BLaER1 treated with 17β-estradiol and CSF1 and Interleukin-3, amounts not matched to agents 10 nM and 100 nM (cell line): Measurements from ENCODE around the gene ACSS1.

Source experiments
- H3K27ac ChIP-seq, 11 experiments: shearing (Covaris generic); formaldehyde crosslinking; 2 replicates each; pipeline ENCODE4 v1.8.1; 2022
- H3K27me3 ChIP-seq, 11 experiments: shearing (Covaris generic); formaldehyde crosslinking; 2 replicates each; pipeline ENCODE4 v1.8.1; 2022
- H3K36me3 ChIP-seq, 11 experiments: shearing (Covaris generic); formaldehyde crosslinking; 2 replicates each; pipeline ENCODE4 v1.8.1; 2022
- H3K4me1 ChIP-seq, 10 experiments: shearing (Covaris generic); formaldehyde crosslinking; 2 replicates each; pipeline ENCODE4 v1.8.1; 2022
- H3K4me2 ChIP-seq, 11 experiments: shearing (Covaris generic); formaldehyde crosslinking; 2 replicates each; pipeline ENCODE4 v1.8.1; 2022
- H3K4me3 ChIP-seq, 10 experiments: shearing (Covaris generic); formaldehyde crosslinking; 2 replicates each; pipeline ENCODE4 v1.8.1; 2022
- H3K9ac ChIP-seq, 11 experiments: shearing (Covaris generic); formaldehyde crosslinking; 2 replicates each; pipeline ENCODE4 v1.8.1; 2022
- H3K9me3 ChIP-seq, 11 experiments: shearing (Covaris generic); formaldehyde crosslinking; replicated peaks in 1 of 11; 2 replicates each; pipeline ENCODE4 v1.8.1; 2022
- H4K20me1 ChIP-seq, 11 experiments: shearing (Covaris generic); formaldehyde crosslinking; 2 replicates each; pipeline ENCODE4 v1.8.1; 2022
- Cebpa-rat ChIP-seq, 11 experiments: shearing (Covaris generic); IDR thresholded peaks; 2 replicates each; pipeline ENCODE4 v1.8.1; 2022

ACSS1 gene

GRCh38 chr20:24977797-24978196 lies 80.1 kb downstream of the ACSS1 start:
- H3K4me2 ChIP-seq = no peak overlapping the region
- peaks cover 0 to 51% (median 0%) of the 10 kb centered on the region in 11 experiments; a peak in 9 of 22 replicates for H4K20me1 ChIP-seq
- no peaks in the 10 kb centered on the region for H3K27me3 ChIP-seq
- H3K9me3 ChIP-seq = peaks cover 33 to 57% (median 50%) of the 10 kb centered on the region in 11 experiments
- H3K36me3 ChIP-seq = peaks cover 82 to 100% (median 95%) of the 10 kb centered on the region in 11 experiments
- no peak overlapping the region for H3K4me3 ChIP-seq
- no peak overlapping the region for H3K27ac ChIP-seq
- no peak for TF ChIP-seq Cebpa-rat (IDR thresholded peaks at IDR 0.05)
- no peak overlapping the region for H3K9ac ChIP-seq
- H3K4me1 ChIP-seq = peaks cover 0 to 52% (median 13%) of the 10 kb centered on the region in 10 experiments; a peak in 16 of 20 replicates

GRCh38 chr20:24977336-24977735 lies 80.6 kb downstream of the ACSS1 start:
- H3K9ac ChIP-seq = no peak overlapping the region
- TF ChIP-seq Cebpa-rat (IDR thresholded peaks at IDR 0.05) = no peak
- H3K9me3 ChIP-seq = peaks cover 33 to 57% (median 50%) of the 10 kb centered on the region in 11 experiments
- peaks cover 0 to 50% (median 4%) of the 10 kb centered on the region in 11 experiments; a peak in 12 of 22 replicates for H4K20me1 ChIP-seq
- peaks cover 4 to 54% (median 17%) of the 10 kb centered on the region in 10 experiments for H3K4me1 ChIP-seq
- H3K4me2 ChIP-seq = no peak overlapping the region
- no peak overlapping the region for H3K27ac ChIP-seq
- peaks cover 85 to 100% (median 95%) of the 10 kb centered on the region in 11 experiments for H3K36me3 ChIP-seq
- H3K27me3 ChIP-seq = no peaks in the 10 kb centered on the region
- no peak overlapping the region for H3K4me3 ChIP-seq

GRCh38 chr20:24972341-24972740 lies 85.6 kb downstream of the ACSS1 start:
- Histone ChIP-seq H3K4me2 (peak overlapping the region; percentile 74 to 97 (median 88); a peak in 20 of 22 replicates), H3K4me1 (peaks cover 29 to 49% (median 31%) of the 10 kb centered on the region in 10 experiments), H3K9me3 (peaks cover 18 to 25% (median 23%) of the 10 kb centered on the region in 11 experiments), H4K20me1 (peaks cover 3 to 37% (median 12%) of the 10 kb centered on the region in 11 experiments; a peak in 13 of 22 replicates), H3K4me3 (no peak overlapping the region), H3K36me3 (peaks cover 77 to 90% (median 82%) of the 10 kb centered on the region in 11 experiments), H3K9ac (no peak overlapping the region), H3K27ac (no peak overlapping the region), H3K27me3 (no peaks in the 10 kb centered on the region)
- no peak for TF ChIP-seq Cebpa-rat (IDR thresholded peaks at IDR 0.05)

GRCh38 chr20:24971376-24972101 lies 86.4 kb downstream of the ACSS1 start:
- no peaks in the 10 kb centered on the region for H3K27me3 ChIP-seq
- H3K9me3 ChIP-seq = peaks cover 10 to 17% (median 15%) of the 10 kb centered on the region in 11 experiments
- peaks cover 77 to 90% (median 82%) of the 10 kb centered on the region in 11 experiments for H3K36me3 ChIP-seq
- H3K4me3 ChIP-seq = peak overlapping the region in 7 of 10 experiments; percentile 4 to 55 (median 29); a peak in 11 of 20 replicates
- H3K27ac ChIP-seq = peak overlapping the region in 9 of 11 experiments; percentile 18 to 73 (median 57); a peak in 17 of 22 replicates
- H3K9ac ChIP-seq = peak overlapping the region in 10 of 11 experiments; percentile 7 to 66 (median 44); a peak in 15 of 22 replicates
- H3K4me2 ChIP-seq = peak overlapping the region; percentile 74 to 97 (median 88)
- TF ChIP-seq Cebpa-rat (IDR thresholded peaks at IDR 0.05) = no peak
- peaks cover 3 to 40% (median 12%) of the 10 kb centered on the region in 11 experiments; a peak in 13 of 22 replicates for H4K20me1 ChIP-seq
- H3K4me1 ChIP-seq = peaks cover 29 to 49% (median 31%) of the 10 kb centered on the region in 10 experiments

- peak overlapping the region in 5 of 10 experiments; percentile 8 to 55 (median 29); a peak in 8 of 20 replicates for H3K4me3 ChIP-seq
- H3K36me3 ChIP-seq = peaks cover 77 to 90% (median 82%) of the 10 kb centered on the region in 11 experiments
- H3K4me2 ChIP-seq = peak overlapping the region; percentile 74 to 97 (median 88)
- peak overlapping the region; percentile 7 to 66 (median 45); a peak in 17 of 22 replicates for H3K9ac ChIP-seq
- H3K27ac ChIP-seq = peak overlapping the region; percentile 18 to 73 (median 52); a peak in 19 of 22 replicates
- peaks cover 29 to 49% (median 31%) of the 10 kb centered on the region in 10 experiments for H3K4me1 ChIP-seq
- no peak for TF ChIP-seq Cebpa-rat (IDR thresholded peaks at IDR 0.05)
- H4K20me1 ChIP-seq = peaks cover 3 to 48% (median 14%) of the 10 kb centered on the region in 11 experiments; a peak in 13 of 22 replicates
- no peaks in the 10 kb centered on the region for H3K27me3 ChIP-seq
- H3K9me3 ChIP-seq = peaks cover 2 to 9% (median 7%) of the 10 kb centered on the region in 11 experiments; a peak in 17 of 22 replicates
These were observed 87.2 kb downstream of the ACSS1 start for GRCh38 chr20:24970754-24971153.

- Histone ChIP-seq H3K27me3 (no peaks in the 10 kb centered on the region), H3K27ac (peak overlapping the region in 5 of 11 experiments; percentile 52 to 73 (median 59); a peak in 6 of 22 replicates), H3K4me3 (no peak overlapping the region), H3K4me2 (peak overlapping the region; percentile 5 to 97 (median 82); a peak in 15 of 22 replicates), H3K36me3 (peaks cover 77 to 90% (median 82%) of the 10 kb centered on the region in 11 experiments), H4K20me1 (peaks cover 4 to 53% (median 14%) of the 10 kb centered on the region in 11 experiments; a peak in 13 of 22 replicates), H3K4me1 (peaks cover 29 to 49% (median 31%) of the 10 kb centered on the region in 10 experiments), H3K9ac (peak overlapping the region in 1 of 11 experiments; percentile 66; a peak in 2 of 22 replicates), H3K9me3 (peaks cover 0 to 3% (median under 1%) of the 10 kb centered on the region in 11 experiments; a peak in 5 of 22 replicates)
- no peak for TF ChIP-seq Cebpa-rat (IDR thresholded peaks at IDR 0.05)
These were observed 87.8 kb downstream of the ACSS1 start for GRCh38 chr20:24970030-24970553.

- 0 out of 22 replicates have a peak overlapping the region, but pooled peaks of 1 of the 11 experiments have one; percentile 28 for H3K27ac ChIP-seq
- peak overlapping the region in 3 of 11 experiments; percentile 5 to 91 (median 45); a peak in 3 of 22 replicates for H3K4me2 ChIP-seq
- peaks cover 29 to 46% (median 31%) of the 10 kb centered on the region in 10 experiments for H3K4me1 ChIP-seq
- no peak overlapping the region for H3K9ac ChIP-seq
- no peak for TF ChIP-seq Cebpa-rat (IDR thresholded peaks at IDR 0.05)
- H4K20me1 ChIP-seq = peaks cover 4 to 57% (median 14%) of the 10 kb centered on the region in 11 experiments; a peak in 12 of 22 replicates
- H3K27me3 ChIP-seq = no peaks in the 10 kb centered on the region
- H3K36me3 ChIP-seq = peaks cover 81 to 90% (median 84%) of the 10 kb centered on the region in 11 experiments
- no peak overlapping the region for H3K4me3 ChIP-seq
- no peaks in the 10 kb centered on the region for H3K9me3 ChIP-seq
These were observed 88.5 kb downstream of the ACSS1 start for GRCh38 chr20:24969186-24970029.

GRCh38 chr20:24968278-24968800 lies 89.6 kb downstream of the ACSS1 start:
- H3K36me3 ChIP-seq = peaks cover 85 to 92% (median 88%) of the 10 kb centered on the region in 11 experiments
- no peak overlapping the region for H3K4me3 ChIP-seq
- no peak for TF ChIP-seq Cebpa-rat (IDR thresholded peaks at IDR 0.05)
- no peak overlapping the region for H3K27ac ChIP-seq
- H3K9me3 ChIP-seq = no peaks in the 10 kb centered on the region
- peaks cover 29 to 38% (median 30%) of the 10 kb centered on the region in 10 experiments for H3K4me1 ChIP-seq
- no peak overlapping the region for H3K9ac ChIP-seq
- no peaks in the 10 kb centered on the region for H3K27me3 ChIP-seq
- peaks cover 0 to 60% (median 14%) of the 10 kb centered on the region in 11 experiments; a peak in 12 of 22 replicates for H4K20me1 ChIP-seq
- H3K4me2 ChIP-seq = no peak overlapping the region
